Hepatocyte (in vitro differentiated cells): ENCODE measurements around the gene PLXNC1.

ENCODE experiments used
- EZH2phosphoT487 ChIP-seq: fragments of 200-600 bp; sonication (generic); IDR thresholded peaks from one replicate; pipeline ENCODE4 v1.6.1; 2018; ENCODE audit warnings: antibody characterized with exemption, mild to moderate bottlenecking, low read depth, moderate library complexity; ENCODE audit not compliant: unreplicated experiment, severe bottlenecking
- TF ChIP-seq, protein P1 (sequence below): fragments of 200-600 bp; sonication (generic); IDR thresholded peaks from 2 replicates; pipeline ENCODE4 v1.5.1; 2016; ENCODE audit warnings: antibody characterized with exemption, mild to moderate bottlenecking; ENCODE audit not compliant: poor library complexity

DNA sequence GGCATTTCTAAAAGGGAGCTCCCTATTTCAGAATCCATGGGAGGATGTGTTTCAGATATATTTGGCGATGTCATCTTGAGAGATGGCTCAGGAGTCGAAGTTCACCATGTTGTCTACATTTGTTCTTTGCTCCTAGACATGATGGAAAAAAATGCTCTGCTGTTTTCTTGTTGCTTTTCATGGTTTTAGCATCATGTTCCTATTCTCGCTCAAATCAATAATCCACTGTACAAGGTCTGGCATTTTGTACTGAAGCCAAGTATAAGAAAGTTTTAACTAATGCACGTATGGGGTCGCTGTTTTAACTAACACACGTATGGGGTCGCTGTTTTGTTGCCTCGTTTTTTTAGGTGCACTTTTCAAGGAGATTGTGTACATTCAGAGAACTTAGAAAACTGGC is 60.9 kb downstream of the PLXNC1 start:
- TF ChIP-seq, protein P1, sequence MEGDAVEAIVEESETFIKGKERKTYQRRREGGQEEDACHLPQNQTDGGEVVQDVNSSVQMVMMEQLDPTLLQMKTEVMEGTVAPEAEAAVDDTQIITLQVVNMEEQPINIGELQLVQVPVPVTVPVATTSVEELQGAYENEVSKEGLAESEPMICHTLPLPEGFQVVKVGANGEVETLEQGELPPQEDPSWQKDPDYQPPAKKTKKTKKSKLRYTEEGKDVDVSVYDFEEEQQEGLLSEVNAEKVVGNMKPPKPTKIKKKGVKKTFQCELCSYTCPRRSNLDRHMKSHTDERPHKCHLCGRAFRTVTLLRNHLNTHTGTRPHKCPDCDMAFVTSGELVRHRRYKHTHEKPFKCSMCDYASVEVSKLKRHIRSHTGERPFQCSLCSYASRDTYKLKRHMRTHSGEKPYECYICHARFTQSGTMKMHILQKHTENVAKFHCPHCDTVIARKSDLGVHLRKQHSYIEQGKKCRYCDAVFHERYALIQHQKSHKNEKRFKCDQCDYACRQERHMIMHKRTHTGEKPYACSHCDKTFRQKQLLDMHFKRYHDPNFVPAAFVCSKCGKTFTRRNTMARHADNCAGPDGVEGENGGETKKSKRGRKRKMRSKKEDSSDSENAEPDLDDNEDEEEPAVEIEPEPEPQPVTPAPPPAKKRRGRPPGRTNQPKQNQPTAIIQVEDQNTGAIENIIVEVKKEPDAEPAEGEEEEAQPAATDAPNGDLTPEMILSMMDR, result no peak
- no peak for TF ChIP-seq EZH2phosphoT487
